ENCODE measurements around the gene SPATC1L.

DNA sequence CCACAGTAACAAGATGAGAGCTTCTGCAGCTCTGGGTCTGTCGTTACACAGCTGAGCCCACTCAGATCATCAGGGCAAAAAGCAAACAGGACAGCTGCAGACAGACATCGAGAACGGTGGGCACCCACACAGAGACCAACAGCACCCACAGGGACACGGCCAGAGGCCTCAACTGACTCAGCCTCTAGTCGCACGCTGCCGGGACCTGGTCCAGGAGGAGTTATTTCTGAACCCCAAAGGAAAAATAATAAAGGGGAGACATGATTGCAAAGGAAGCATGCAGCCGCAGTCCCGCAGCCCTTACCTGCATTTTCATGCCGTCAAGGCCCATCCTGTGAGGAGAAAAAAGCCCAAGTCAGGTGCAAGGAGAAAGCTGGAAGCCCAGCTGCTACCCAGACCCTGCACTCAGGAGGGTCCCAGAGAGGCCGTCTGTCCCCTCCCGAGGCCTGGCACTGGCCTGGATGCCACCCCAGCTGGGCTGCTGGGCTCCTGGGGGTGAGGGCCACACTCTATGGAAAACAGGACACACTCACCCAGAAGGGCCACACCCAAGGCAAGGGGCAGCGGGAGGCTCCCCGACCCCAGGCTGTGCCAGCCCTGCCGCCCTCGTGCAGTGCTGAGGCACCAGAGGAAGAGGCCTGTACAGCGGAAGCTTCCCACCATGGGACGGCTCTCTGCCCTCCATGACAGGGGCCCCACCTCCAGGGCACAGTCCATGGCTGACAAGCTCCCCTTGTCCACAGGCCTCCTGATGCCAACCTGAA, 28.6 kb upstream of the SPATC1L start:
- TF ChIP-seq, protein P1, sequence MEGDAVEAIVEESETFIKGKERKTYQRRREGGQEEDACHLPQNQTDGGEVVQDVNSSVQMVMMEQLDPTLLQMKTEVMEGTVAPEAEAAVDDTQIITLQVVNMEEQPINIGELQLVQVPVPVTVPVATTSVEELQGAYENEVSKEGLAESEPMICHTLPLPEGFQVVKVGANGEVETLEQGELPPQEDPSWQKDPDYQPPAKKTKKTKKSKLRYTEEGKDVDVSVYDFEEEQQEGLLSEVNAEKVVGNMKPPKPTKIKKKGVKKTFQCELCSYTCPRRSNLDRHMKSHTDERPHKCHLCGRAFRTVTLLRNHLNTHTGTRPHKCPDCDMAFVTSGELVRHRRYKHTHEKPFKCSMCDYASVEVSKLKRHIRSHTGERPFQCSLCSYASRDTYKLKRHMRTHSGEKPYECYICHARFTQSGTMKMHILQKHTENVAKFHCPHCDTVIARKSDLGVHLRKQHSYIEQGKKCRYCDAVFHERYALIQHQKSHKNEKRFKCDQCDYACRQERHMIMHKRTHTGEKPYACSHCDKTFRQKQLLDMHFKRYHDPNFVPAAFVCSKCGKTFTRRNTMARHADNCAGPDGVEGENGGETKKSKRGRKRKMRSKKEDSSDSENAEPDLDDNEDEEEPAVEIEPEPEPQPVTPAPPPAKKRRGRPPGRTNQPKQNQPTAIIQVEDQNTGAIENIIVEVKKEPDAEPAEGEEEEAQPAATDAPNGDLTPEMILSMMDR (IDR thresholded peaks at IDR 0.05; ENCODE audit: poor library complexity, severe bottlenecking) = no peak
- TF ChIP-seq POLR2AphosphoS5 (IDR thresholded peaks at IDR 0.05) (no peak), EZH2 (IDR thresholded peaks at IDR 0.05; ENCODE audit: borderline replicate concordance, insufficient read depth, low read length, poor library complexity, severe bottlenecking) (no peak)
